DMS153 (cell line): Measurements from ENCODE around the gene TBC1D1.

Experiments used
- DNase-seq: peaks from one replicate; lab custom pipeline; 2025; lab: John Stamatoyannopoulos, UW

The TBC1D1 gene

DNA sequence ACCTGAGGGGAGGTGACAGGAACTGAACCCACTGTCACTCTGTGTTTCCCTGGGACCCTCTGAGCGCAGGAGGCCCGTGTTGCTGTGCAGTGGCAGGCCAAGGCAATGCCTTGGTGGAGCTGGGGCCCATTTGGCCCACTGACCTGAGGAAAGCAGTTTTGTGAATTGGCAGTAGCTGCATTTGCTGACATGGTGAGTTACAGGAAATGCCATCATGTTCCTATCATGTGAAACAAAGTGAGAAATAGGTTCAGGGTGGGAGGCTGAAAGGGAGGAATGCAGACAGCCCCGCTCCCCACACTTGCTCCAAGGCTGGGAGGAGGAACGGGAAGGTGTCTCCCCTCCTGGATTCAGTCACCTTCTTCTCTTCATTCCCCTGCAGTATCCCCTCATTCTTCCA is 215.4 kb downstream of the TBC1D1 start:
- DNase-seq = no peak

GRCh38 chr4:38106886-38107514 is 216.1 kb downstream of the TBC1D1 start:
- DNase-seq = no peak

DNA sequence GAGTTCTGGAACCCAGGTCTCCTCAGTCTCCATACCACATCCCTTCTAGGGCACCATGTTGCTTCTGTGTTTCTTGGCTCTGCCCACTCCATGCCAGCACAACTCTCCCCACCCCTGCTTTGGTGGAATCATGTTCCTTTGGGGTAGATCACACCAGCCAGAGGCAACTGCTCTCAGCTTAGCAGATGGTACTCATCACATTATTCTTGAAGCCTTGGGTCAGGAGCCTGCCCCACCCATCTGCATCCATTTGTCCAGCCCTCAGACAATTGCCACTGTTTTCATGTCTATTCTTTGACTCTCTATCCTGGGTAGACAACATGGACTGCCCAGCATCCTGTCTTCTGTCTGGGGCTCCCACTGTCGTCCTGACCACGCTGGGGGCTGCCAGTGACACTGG is 216.9 kb downstream of the TBC1D1 start:
- no peak for DNase-seq

GRCh38 chr4:38109370-38109769 is 218.5 kb downstream of the TBC1D1 start:
- no peak for DNase-seq

DNA sequence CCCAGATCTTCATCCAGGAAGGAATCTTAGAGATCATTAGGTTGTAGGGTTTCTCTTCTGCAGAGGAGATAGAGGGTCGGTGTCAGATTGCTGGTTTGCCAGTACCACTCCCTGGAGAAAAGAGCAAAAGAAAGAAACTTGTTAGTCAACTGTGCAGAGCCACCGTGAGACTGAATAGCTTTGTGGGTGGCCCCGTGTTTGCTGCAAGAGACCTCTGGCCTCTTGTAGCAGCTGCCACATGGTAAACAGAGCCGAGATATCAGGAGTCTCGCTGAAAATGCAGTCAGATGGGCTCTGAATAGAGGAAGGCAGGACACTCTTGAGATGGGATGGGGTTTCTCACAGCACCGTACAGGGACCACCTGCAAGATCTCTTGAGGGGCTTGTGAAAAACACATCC is 219.0 kb downstream of the TBC1D1 start:
- DNase-seq = no peak

DNA sequence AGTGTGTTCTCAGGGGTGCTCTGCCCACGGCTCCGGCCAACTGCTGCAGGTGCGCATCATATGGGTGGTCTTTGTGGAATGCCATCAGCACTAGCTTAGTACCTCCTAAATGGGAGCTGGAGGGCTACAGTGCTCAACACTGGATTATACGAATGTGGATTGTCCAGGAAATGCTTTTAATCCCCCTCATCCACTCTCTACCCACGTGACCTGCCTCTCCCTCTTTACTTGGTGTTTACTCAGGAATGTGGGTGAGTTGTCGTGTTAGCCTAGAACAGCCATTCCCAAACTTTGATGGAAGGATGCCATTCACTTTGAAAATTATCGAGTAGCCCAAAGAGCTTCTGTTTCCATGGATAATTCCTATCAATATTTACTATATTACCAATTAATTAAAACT is 220.1 kb downstream of the TBC1D1 start:
- no peak for DNase-seq

GRCh38 chr4:38111717-38112116 is 220.8 kb downstream of the TBC1D1 start:
- no peak for DNase-seq

DNA sequence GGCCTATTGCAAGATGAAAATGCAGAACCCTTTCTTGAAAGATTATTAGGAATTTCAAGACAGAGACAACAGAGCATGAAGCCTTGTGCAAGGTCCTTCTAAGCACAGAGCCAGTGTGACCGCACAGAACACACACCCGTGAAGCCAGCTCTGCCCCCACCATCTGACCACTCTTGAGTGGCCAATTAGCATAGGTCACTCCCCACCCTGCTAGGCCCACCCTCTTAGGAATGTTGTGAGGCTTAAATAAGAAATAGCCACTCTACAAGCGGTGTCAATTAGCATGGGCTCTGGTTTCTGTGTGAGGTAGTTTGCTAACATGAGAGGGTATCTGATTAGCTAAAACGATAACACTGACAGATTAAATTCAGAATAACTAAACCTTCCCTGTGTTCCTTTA is 222.2 kb downstream of the TBC1D1 start:
- no peak for DNase-seq

GRCh38 chr4:38113551-38113950 is 222.7 kb downstream of the TBC1D1 start:
- no peak for DNase-seq

- DNase-seq = no peak
Measured at GRCh38 chr4:38114386-38115150, 223.7 kb downstream of the TBC1D1 start.

DNA sequence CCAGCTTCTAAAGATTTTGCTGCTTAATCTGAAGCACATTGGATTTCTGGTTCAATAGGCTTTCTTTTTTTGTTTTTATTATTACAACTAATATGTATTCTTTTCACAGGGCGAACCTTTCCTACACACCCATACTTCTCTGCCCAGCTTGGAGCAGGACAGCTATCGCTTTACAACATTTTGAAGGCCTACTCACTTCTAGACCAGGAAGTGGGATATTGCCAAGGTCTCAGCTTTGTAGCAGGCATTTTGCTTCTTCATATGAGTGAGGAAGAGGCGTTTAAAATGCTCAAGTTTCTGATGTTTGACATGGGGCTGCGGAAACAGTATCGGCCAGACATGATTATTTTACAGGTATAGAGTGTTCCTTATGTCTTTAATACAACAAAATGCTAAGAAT is 224.7 kb downstream of the TBC1D1 start:
- DNase-seq = no peak

DNA sequence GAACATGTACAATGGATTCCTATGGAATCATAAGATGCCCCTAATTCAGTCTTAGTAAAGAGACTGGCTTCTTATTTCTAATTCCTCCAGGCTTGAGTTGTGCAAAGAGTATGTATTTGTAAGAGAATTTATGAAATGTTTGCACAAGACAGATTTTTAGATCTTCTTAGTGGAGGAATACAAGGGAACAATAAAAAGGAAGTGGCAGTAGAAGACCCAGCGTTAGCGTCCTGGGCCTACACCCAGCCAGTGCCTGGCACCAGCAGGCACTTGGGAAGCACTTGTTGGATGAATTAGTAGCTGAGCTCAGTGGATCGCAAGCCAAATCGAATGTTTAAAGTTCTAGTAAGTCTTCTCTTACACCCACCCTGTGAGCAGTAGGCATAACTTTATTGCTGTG is 226.7 kb downstream of the TBC1D1 start:
- DNase-seq = no peak

DNA sequence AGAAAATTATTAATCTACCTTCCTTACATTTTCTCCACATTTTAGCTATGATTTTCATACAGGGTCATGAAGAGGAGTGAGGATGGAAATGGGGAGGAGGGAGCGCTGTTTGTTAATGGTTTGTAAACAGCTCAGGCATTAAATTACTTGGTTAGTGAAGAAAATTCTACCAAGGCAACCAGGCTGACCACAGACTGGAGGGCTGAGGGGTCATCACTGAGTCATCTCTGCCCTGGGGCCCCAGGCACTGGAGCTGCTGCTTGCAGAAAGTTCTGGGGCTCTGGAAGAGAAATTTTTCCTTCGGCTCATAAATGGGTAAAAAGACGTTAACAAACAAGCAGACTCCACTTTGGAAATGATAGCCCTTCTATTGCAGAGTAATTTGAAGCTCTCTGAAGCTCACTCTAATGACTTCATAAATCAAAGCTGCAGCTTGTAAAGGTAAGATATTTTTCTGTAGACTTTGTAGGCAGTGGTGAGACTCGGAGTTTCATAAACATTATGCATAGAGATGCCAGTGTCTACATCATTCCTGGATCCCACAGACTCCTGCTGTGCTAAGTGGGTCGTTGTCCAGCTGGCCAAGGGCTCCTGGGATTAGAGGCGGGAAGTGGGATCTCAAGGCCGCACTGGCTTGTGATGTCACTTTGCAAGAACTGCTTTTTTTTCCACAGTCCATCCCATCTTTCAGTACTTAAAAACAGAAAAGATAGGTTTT is 228.9 kb downstream of the TBC1D1 start:
- DNase-seq = no peak

- DNase-seq = no peak
Measured at GRCh38 chr4:38120772-38121171, 229.9 kb downstream of the TBC1D1 start.

DNA sequence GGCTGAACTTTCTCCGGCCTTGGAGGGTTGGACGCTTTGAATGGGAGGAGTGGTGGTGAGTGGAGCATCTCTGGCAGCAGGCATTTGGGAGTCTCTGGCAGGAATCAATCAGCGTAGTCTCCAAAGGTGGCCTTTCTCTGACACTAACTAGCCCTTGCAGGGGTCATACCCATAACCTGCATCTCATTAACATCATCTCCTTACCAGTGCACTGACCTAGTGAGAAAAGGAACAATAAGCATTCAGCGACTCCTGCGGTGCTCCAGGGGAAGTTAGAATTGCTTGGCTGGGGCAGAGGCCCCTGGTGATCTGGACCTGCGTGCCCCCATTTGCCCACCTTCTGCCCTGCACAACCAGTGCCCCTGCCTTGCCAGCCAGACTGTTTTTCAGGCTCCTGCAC is 231.2 kb downstream of the TBC1D1 start:
- no peak for DNase-seq

DNA sequence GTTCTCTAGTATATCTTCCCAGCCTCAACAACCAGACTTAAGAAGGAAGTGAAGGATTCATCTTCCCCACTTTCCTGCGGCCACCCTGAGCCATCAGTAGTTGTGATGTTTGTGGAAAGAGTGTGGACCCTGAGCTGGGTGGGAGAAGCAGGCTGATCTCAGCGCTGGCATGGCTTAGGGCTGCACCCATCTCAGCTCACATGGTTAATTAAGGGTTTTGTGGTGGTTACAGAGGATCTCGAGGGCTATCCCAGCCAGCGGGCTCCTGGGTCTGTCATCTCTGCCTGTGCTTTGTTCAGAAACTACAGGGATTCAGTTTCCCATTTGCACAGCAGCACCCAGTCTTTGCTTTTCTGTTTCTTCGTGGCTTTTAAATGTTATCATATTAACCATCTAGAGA is 232.7 kb downstream of the TBC1D1 start:
- no peak for DNase-seq

GRCh38 chr4:38124961-38125360 is 234.1 kb downstream of the TBC1D1 start:
- no peak for DNase-seq

DNA sequence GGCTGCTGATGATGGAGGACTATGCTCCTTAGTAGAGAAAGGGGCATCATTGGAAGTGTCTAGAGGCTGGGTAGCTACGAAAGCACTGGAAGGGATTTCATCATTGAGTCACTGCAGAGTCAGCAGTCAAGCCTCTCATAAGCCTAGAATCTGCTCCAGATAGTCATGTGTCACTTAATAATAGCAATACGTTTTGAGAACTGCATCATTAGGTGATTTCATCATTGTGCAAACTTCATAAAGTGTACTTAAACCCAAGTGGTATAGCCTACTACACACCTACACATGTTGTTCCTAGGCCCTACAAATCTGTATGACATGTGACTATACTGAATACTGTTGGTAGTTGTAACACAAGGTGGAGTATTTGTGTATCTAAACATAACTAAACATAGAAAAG is 234.9 kb downstream of the TBC1D1 start:
- DNase-seq = no peak

- no peak for DNase-seq
Measured at GRCh38 chr4:38128478-38129459, 237.9 kb downstream of the TBC1D1 start.

DNA sequence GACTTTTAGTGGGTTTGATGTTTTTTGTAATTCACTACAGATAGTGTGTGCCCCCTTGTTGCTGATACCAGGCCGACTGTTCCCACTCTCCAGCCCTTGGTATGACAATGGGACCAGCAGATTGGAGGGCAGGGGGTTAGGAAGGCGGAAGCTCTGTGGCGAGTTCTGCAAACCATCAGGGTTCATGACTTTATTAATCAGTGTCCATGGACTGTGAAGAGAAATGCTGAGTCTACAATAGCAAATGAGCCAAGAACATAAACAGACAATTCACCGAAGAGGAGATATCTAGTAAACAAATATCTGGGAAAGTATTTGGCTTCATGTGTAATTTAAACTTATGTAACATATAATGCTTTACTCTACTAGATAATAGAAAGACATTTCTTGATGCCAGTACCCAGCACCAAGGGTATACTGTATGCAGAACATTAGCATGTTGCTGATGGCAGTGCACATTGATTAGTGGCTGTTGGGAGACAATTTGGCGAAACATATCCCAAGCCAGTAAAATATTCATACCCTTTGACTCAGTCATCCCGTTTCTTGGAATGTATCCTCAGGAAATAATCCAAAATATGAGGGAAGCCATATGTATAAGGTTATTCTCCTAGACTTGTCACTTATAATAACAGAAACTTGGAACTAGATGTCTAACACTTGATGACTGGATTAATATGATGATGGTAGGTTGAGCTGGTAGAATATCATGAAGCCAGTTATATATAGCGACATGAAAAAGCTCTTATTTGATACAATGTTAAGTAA is 238.8 kb downstream of the TBC1D1 start:
- DNase-seq = no peak

- DNase-seq = no peak
Measured at GRCh38 chr4:38130884-38131283, 240.0 kb downstream of the TBC1D1 start.
